Measurements from ENCODE around the gene SDK1. TPM values are rescaled to one million over a fixed set of nuclear protein-coding genes. Genes with fewer than 3 reads are reported as not detected.

SDK1 gene
- total and polyA plus RNA-seq, 2 donors (not counting 3 experiments of a cell fraction or from before 2014, with no cell fraction given) = 1.6 to 3.9 TPM

DNA sequence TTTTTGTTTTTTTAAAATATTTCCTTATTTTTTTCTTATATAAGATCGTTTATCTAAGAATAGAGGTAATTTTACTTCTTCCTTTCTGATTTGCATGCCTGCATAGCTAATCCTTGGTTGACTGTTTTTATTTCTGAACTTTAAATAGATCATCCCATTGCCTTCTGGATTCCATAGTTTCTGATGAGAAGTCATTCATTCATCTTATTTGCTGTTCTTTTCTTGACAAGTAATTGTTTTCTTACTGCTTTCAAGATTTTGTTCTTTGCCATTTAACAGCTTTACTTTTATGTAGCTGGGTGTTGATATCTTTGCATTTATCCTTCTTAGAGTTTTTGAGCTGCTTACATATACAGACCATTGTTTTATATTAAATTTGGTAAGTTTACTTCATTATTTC, 437.9 kb downstream of the SDK1 start:
- DNase-seq (ENCODE audit: low read depth, low spot score) (no peak), FAIRE-seq (no peak)
- Histone ChIP-seq H3K27me3 (ENCODE audit: control insufficient read depth in 2 of 2, insufficient read depth in 2 of 2, low read length in 2 of 2) (no peaks in the 10 kb centered on the region), H3K9me1 (replicated peaks; ENCODE audit: control insufficient read depth, extremely low read depth, insufficient read depth, low read length) (no peaks in the 10 kb centered on the region), H2AFZ (ENCODE audit: low read depth, low read length) (no peak overlapping the region), H3K9ac (replicated peaks; ENCODE audit: extremely low read depth, insufficient read depth, low read length) (no peak overlapping the region), H3K4me2 (ENCODE audit: insufficient read depth, low read length) (no peak overlapping the region), H4K20me1 (replicated peaks; ENCODE audit: control insufficient read depth, extremely low read depth, insufficient read depth, low read length) (no peaks in the 10 kb centered on the region), H3K27ac (ENCODE audit: insufficient read depth, low read depth, low read length) (no peak overlapping the region), H3K9me3 (replicated peaks; ENCODE audit: control insufficient read depth, insufficient read depth, low read length) (no peaks in the 10 kb centered on the region), H3K4me1 (ENCODE audit: control insufficient read depth, extremely low read depth, insufficient read depth, low read length) (no peaks in the 10 kb centered on the region), H3K36me3 (ENCODE audit: control insufficient read depth in 2 of 2, extremely low read depth in 1 of 2, insufficient read depth in 2 of 2, low read length in 2 of 2) (no peaks in the 10 kb centered on the region), H3K4me3 (replicated peaks in 1 of 3; ENCODE audit: insufficient read depth in 1 of 3, low read depth in 1 of 3, low read length in 3 of 3) (no peak overlapping the region), H3K79me2 (ENCODE audit: control insufficient read depth, insufficient read depth, low read length) (no peaks in the 10 kb centered on the region)
- intact Hi-C loops (cut with micrococcal nuclease) = no loop called here
- dilution Hi-C loops (cut with MboI; ENCODE audit: extremely low pct_ligation_motif_present, low sequenced_read_pairs) = no loop called here
- ChIA-PET CTCF (no interaction called here), POLR2A (no interaction called here)
- BruUV-seq (replicated peaks) = no TSS peak
- TF ChIP-seq, protein P1, sequence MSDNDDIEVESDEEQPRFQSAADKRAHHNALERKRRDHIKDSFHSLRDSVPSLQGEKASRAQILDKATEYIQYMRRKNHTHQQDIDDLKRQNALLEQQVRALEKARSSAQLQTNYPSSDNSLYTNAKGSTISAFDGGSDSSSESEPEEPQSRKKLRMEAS (IDR thresholded peaks at IDR 0.05; ENCODE audit: insufficient read depth, insufficient read length) = no peak
- TF ChIP-seq FOS (IDR thresholded peaks at IDR 0.05; ENCODE audit: borderline replicate concordance, insufficient read depth, low read length) = no peak
- no peak for TF ChIP-seq JUN (IDR thresholded peaks at IDR 0.05; ENCODE audit: borderline replicate concordance, insufficient read depth, insufficient read length, low read depth)
- no peak for TF ChIP-seq CTCF (IDR thresholded peaks at IDR 0.05; ENCODE audit: extremely low read depth in 1 of 2, insufficient read depth in 1 of 2, low read depth in 1 of 2, low read length in 2 of 2)
- no peak for TF ChIP-seq EZH2 (IDR thresholded peaks at IDR 0.05; ENCODE audit: borderline replicate concordance, low read depth, low read length, severe bottlenecking)
- TF ChIP-seq POLR2A (IDR thresholded peaks at IDR 0.05; ENCODE audit: low read depth, low read length) = no peak
- no peak for TF ChIP-seq POLR2AphosphoS5 (IDR thresholded peaks at IDR 0.05; ENCODE audit: insufficient read depth, low read depth, low read length)

All from endothelial cell of umbilical vein (primary cell).